ENCODE measurements around the gene KCNG4.

The KCNG4 gene

DNA sequence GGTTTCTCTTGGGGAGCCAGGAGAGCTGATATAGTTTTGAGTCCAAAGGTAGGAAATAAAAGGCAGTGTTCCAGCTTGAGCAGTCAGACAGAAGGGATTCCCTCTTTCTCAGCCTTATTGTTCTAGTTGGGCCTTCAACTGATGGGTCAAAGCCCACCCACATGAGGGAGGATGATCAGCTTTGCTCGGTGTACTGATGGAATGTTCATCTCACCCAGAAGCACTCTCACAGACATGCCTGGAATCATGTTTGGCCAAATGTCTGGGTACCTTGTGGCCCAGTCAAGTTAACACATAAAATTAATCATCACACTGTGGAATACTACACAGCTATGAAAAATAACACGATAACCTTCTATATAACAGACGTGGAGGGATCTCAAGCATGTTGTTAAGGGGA is 23.1 kb upstream of the KCNG4 start:
- DNase-seq, result no peak

GRCh38 chr16:84262031-84262430 is 22.2 kb upstream of the KCNG4 start:
- no peak for DNase-seq

GRCh38 chr16:84260766-84261554 is 21.1 kb upstream of the KCNG4 start:
- DNase-seq, result no peak

GRCh38 chr16:84259691-84260090 is 19.9 kb upstream of the KCNG4 start:
- DNase-seq, result no peak

DNA sequence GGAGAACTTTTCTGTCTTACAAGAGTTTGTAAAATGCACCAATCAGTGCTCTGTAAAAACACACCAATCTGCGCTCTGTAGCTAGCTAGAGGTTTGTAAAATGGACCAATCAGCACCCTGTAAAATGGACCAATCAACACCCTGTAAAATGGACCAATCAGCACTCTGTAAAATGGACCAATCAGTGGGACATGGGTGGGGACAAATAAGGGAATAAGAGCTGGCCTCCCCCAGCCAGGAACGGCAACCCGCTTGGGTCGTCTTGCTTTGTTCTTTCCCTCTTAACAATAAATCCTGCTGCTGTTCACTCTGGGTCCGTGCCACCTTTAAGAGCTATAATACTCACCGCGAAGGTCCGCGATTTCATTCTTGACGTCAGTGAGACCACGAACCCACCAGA is 18.5 kb upstream of the KCNG4 start:
- no peak for DNase-seq

DNA sequence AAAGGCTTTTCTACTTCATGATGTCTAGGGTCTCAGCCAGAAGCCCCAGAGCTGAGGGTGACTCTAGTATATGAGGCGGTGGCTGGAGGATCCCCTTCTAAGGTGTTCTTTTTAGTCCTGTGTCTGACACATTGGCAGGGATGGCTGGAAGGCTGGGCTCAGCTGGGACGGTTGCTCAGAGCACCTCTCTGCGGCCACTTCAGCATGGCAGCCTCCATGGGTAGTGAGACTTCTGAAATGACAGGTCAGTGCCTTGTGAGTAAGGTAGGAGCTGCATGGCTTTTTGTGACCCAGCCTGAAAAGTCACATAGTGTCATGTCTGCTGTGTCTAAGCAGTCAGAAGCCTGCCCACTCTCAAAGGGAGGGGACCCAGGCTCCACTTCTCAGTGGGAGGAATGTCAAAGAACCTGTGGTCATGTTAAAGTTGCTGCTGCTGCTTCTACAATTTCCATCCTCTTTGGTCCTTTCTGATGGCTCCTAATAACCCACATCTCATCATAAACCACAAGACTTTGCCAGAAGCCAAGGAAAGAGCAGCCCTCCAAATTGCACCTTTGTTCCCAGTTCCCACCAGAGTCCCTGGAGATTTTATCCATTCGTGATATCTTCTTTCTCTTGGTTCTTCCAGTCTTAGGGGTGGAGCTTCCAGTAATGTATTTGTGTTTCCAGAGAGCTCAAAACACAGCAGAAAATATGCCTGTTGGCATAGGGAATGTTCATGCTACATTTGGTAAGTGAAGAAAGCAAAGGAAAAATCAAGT is 15.4 kb upstream of the KCNG4 start:
- DNase-seq, result no peak

DNA sequence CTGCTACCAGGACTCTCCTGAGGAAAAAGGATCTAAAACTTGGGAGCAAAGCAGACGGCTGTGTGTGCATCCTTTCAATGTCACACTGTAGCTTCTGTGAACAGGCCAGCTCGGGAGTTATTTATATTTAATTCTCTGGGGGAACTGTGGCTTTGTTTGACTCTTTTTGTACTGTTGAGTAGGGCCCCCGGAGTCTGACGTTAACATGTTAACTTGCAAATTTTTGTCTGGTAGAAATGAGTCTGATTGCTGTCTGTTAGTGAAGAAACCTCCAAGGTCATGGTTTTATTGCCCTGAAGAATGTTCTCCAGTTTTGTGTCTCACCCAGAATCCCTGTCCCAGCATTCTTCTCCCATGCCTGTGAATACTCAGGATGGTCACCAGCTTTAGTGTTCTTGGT is 14.2 kb upstream of the KCNG4 start:
- DNase-seq, result no peak

GRCh38 chr16:84253173-84253572 is 13.4 kb upstream of the KCNG4 start:
- DNase-seq, result no peak

- DNase-seq, result no peak
Observed at GRCh38 chr16:84252184-84252583, 12.4 kb upstream of the KCNG4 start.

GRCh38 chr16:84247844-84248243 is 8.0 kb upstream of the KCNG4 start:
- DNase-seq, result no peak

DNA sequence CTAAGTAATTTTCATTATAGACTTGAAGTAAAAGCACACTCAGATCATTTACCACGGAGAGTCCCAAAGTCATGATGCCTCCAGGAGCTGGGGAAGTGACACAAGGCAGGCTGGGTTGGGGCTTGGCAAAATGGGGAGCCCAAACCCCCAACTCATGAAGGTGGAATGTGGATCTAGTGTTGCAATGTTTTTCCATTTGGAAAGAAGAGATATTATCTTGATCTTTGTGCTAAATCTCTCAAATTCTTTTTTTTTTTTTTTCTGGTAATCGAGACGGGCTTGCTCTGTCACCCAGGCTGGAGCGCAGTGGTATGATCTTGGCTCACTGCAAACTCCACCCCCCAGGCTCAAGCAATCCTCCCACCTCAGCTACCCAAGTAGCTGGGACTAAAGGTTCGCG is 7.5 kb upstream of the KCNG4 start:
- DNase-seq, result no peak

DNA sequence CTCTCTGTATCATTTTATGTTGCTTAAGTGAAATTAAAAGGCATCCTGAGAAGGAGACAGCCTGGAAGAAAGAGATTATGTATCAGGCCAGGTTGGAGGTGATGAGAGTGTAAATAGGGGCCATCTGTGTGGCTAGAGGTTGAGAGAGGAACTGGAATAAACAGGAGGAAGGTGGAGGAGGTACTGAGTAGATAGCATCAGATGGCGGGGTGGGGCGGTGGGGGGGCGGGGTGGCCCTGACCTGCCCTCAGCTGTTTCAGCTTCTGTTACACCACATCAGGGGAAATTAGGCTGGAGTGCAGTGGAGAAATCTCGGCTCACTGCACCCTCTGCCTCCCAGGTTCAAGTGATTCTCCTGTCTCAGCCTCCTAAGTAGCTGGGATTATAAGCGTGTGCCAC is 6.9 kb upstream of the KCNG4 start:
- DNase-seq, result no peak

DNA sequence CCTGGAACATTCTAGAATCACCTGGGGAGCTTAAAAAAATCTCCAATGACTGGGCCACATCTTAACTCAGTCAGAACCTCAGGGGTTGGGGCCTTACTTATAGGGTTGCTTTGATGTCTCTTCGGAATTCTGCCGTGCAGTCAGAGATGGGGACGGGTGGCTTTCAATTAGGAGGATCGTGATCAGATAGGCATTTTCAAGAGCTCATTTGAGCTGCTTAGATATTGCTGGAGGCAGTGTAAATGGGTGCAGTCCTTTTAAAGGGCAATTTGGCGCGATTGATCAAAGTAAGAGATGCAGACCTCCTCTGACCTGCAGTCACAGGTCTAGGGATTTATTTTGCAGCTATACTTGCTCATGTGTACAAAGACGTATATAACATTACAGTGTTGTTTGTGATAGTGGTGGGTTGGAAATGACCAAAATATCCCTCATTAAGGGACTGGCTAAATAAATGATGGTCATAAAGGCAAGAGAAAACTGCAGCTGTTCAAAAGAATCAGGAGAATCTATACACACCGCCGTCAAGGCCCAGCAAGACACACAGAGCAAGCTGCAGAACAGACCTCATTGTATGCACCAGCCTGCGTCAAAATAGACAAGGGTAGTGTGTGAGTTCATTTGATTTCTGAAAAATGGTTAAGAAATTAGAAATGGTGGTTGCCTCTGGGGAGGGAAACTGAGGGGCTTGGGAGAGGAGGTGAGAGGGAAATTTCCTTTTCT is 6.3 kb upstream of the KCNG4 start:
- DNase-seq, result no peak

- no peak for DNase-seq
Observed at GRCh38 chr16:84244728-84245127, 4.9 kb upstream of the KCNG4 start.

GRCh38 chr16:84243732-84244131 is 3.9 kb upstream of the KCNG4 start:
- no peak for DNase-seq

DNA sequence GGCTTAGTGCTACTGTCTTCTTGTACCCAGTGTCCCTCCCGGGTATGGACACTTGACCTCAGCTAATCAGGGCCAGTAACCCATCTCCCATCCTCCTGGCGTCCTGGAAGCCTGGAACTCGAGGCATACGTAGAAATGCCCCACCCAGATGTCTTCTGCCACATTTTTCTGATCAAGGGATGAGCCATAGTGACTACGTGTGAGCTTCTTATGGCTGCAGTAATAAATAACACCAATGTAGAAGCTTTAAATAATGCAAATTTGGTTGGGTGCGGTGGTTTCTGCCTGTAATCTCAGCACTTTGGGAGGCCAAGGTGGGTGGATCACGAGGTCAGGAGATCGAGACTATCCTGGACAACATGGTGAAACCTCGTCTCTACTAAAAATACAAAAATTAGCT is 3.0 kb upstream of the KCNG4 start:
- no peak for DNase-seq

DNA sequence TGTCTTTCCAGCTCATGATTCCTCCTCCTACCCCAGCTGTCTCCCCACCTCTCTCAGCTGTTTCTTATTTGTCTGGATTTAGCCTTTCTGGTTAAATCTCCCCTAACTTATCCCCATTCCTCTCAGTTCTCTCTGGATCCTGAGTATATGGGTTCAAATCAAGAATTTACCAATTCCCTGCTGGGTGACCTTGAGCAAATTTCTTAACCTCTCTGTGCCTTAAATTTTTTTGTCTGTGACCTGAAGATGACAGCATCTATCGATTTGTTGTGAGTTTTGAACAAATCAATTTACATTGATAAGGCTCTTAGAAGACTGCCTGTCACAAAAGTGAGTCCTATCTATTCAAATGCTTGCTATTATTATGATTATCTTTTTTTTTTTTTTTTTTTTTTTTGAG is 2.0 kb upstream of the KCNG4 start:
- no peak for DNase-seq

- no peak for DNase-seq
Observed at GRCh38 chr16:84240455-84240854, 643 bp upstream of the KCNG4 start.

GRCh38 chr16:84239141-84239769 is 557 bp downstream of the KCNG4 start:
- no peak for DNase-seq

- peak in 1 of 3 experiments; percentile 69 for DNase-seq
Observed at GRCh38 chr16:84237994-84238750, 1.6 kb downstream of the KCNG4 start.

DNA sequence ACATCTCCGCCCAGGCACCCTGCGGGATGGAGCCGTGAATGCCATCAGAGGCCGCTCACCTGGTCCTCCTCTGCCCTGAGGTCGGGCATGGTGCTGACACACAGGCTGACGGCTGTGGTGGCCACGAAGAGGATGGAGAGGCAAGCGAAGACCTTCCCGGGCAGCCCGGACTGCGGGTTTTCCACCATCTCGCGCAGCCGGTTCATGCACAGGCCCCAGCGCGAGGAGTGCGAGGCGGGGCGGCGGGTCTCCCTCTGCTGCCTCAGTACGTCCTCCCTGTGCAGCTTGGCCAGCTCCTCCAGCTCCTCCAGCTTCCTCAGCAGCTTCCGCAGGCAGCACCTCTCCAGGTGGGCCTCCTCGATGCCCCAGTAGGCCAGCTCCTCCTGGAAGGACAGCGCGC is 3.1 kb downstream of the KCNG4 start:
- no peak for DNase-seq

Data from NCI-H1417 (cell line).